H9 (cell line): Measurements from ENCODE around the gene TTC14. TPM values are rescaled to one million over a fixed set of nuclear protein-coding genes. Genes with fewer than 3 reads are reported as not detected.

Experiments
- DNase-seq: peaks from one replicate; pipeline ENCODE4 v3.0.0-alpha.2; 2017
- H2AFZ ChIP-seq: one replicate; pipeline ENCODE4 v1.6.1; 2013; ENCODE audit warnings: mild to moderate bottlenecking, low read length, control low read depth, moderate library complexity
- H2AK5ac ChIP-seq: 2 replicates; pipeline ENCODE4 v1.6.1; 2013; ENCODE audit warnings: low read length, control low read depth, mixed read lengths; ENCODE audit not compliant: insufficient read length
- H2BK120ac ChIP-seq: one replicate; pipeline ENCODE4 v1.6.1; 2013; ENCODE audit warnings: low read depth, mild to moderate bottlenecking, low read length, control low read depth, inconsistent platforms; ENCODE audit not compliant: poor library complexity, severe bottlenecking
- H2BK12ac ChIP-seq: 2 replicates; pipeline ENCODE4 v1.6.1; 2013; ENCODE audit warnings: low read length, control low read depth, mixed read lengths, low read depth; ENCODE audit not compliant: insufficient read length
- H2BK15ac ChIP-seq: 2 replicates; pipeline ENCODE4 v1.6.1; 2013; ENCODE audit warnings: low read depth, low read length, control low read depth
- H2BK20ac ChIP-seq: one replicate; pipeline ENCODE4 v1.6.1; 2013; ENCODE audit warnings: low read depth, mild to moderate bottlenecking, low read length, control low read depth, inconsistent platforms; ENCODE audit not compliant: poor library complexity, severe bottlenecking
- H2BK5ac ChIP-seq: 2 replicates; pipeline ENCODE4 v1.6.1; 2013; ENCODE audit warnings: low read length, control low read depth, mixed read lengths; ENCODE audit not compliant: insufficient read length
- H3K14ac ChIP-seq: 2 replicates; pipeline ENCODE4 v1.6.1; 2013; ENCODE audit warnings: low read length, control low read depth; ENCODE audit not compliant: insufficient read depth
- H3K18ac ChIP-seq: 2 replicates; pipeline ENCODE4 v1.6.1; 2013; ENCODE audit warnings: low read depth, mild to moderate bottlenecking, mixed read lengths, low read length, control low read depth; ENCODE audit not compliant: insufficient read length
- H3K23ac ChIP-seq: 2 replicates; pipeline ENCODE4 v1.6.1; 2013; ENCODE audit warnings: low read length, control low read depth, mixed read lengths, low read depth; ENCODE audit not compliant: insufficient read length
- H3K23me2 ChIP-seq: 2 replicates; pipeline ENCODE4 v1.6.1; 2013; ENCODE audit warnings: low read depth, mild to moderate bottlenecking, mixed read lengths, low read length, control low read depth; ENCODE audit not compliant: insufficient read length, poor library complexity, severe bottlenecking
- H3K27ac ChIP-seq: 2 replicates; pipeline ENCODE4 v1.5.1; 2013; ENCODE audit warnings: low read length, control low read depth, mixed read lengths, low read depth; ENCODE audit not compliant: insufficient read length
- H3K27me3 ChIP-seq: 2 replicates; pipeline ENCODE4 v1.6.1; 2013; ENCODE audit warnings: low read length, control low read depth, inconsistent platforms; ENCODE audit not compliant: insufficient read depth
- H3K4ac ChIP-seq: 2 replicates; pipeline ENCODE4 v1.6.1; 2013; ENCODE audit warnings: low read depth, mild to moderate bottlenecking, control low read depth, inconsistent platforms, low read length, moderate library complexity
- H3K4me1 ChIP-seq: 2 replicates; pipeline ENCODE4 v1.6.1; 2013; ENCODE audit warnings: low read length, control low read depth, inconsistent platforms; ENCODE audit not compliant: insufficient read depth
- H3K4me2 ChIP-seq: 2 replicates; pipeline ENCODE4 v1.6.1; 2013; ENCODE audit warnings: low read length, control low read depth, mixed read lengths; ENCODE audit not compliant: insufficient read length, insufficient read depth
- H3K56ac ChIP-seq: 2 replicates; pipeline ENCODE4 v1.6.1; 2013; ENCODE audit warnings: low read depth, mild to moderate bottlenecking, mixed read lengths, low read length, control low read depth; ENCODE audit not compliant: insufficient read length
- H3K79me1 ChIP-seq: 2 replicates; pipeline ENCODE4 v1.6.1; 2013; ENCODE audit warnings: low read depth, mild to moderate bottlenecking, moderate library complexity, low read length, control low read depth, inconsistent platforms; ENCODE audit not compliant: insufficient read depth, poor library complexity, severe bottlenecking
- H3K79me2 ChIP-seq: 2 replicates; pipeline ENCODE4 v1.6.1; 2013; ENCODE audit warnings: low read length, control low read depth, inconsistent platforms; ENCODE audit not compliant: insufficient read depth
- H3K9ac ChIP-seq: 2 replicates; pipeline ENCODE4 v1.6.1; 2013; ENCODE audit warnings: low read length, control low read depth, mixed read lengths; ENCODE audit not compliant: insufficient read length; ENCODE audit errors: extremely low read depth
- H3K9me3 ChIP-seq: one replicate; pipeline ENCODE4 v1.6.1; 2013; ENCODE audit warnings: low read depth, low read length, inconsistent platforms; ENCODE audit not compliant: control insufficient read depth
- H3T11ph ChIP-seq: one replicate; pipeline ENCODE4 v1.6.1; 2013; ENCODE audit warnings: mild to moderate bottlenecking, low read length, control low read depth, inconsistent platforms
- H4K20me1 ChIP-seq: one replicate; pipeline ENCODE4 v1.6.1; 2013; ENCODE audit not compliant: control insufficient read depth, insufficient read length, insufficient read depth
- H4K5ac ChIP-seq: 2 replicates; pipeline ENCODE4 v1.6.1; 2013; ENCODE audit warnings: low read depth, mild to moderate bottlenecking, mixed read lengths, low read length, control low read depth; ENCODE audit not compliant: insufficient read length
- H4K8ac ChIP-seq: replicated peaks from 2 replicates; pipeline ENCODE4 v1.6.1; 2013; ENCODE audit warnings: low read length, control low read depth, mixed read lengths, low read depth; ENCODE audit not compliant: insufficient read length
- H4K91ac ChIP-seq: 2 replicates; pipeline ENCODE4 v1.6.1; 2013; ENCODE audit warnings: low read depth, mild to moderate bottlenecking, moderate library complexity, mixed read lengths, low read length, control low read depth; ENCODE audit not compliant: insufficient read length
- H3K27ac Mint-ChIP-seq, 3 experiments: 2 replicates in 2 of 3; 3 replicates in 1 of 3; pipeline ENCODE4 v1.8.0; 2020 to 2021; ENCODE audit warnings: mixed read lengths in 3 of 3, mild to moderate bottlenecking in 1 of 3, moderate library complexity in 1 of 3
- H3K27me3 Mint-ChIP-seq: 2 replicates; pipeline ENCODE4 v1.8.0; 2021; ENCODE audit warnings: low read depth, mild to moderate bottlenecking, moderate library complexity, mixed read lengths
- H3K36me3 Mint-ChIP-seq, 3 experiments: 2 replicates in 2 of 3; 3 replicates in 1 of 3; pipeline ENCODE4 v1.8.0; 2020 to 2021; ENCODE audit warnings: low read depth in 3 of 3, mixed read lengths in 3 of 3; ENCODE audit not compliant: insufficient read depth in 1 of 3
- H3K4me1 Mint-ChIP-seq, 2 experiments: 2 replicates each; pipeline ENCODE4 v1.8.0; 2020; ENCODE audit warnings: mixed read lengths in 2 of 2
- H3K4me3 Mint-ChIP-seq, 2 experiments: 2 replicates in 1 of 2; 3 replicates in 1 of 2; pipeline ENCODE4 v1.8.0; 2020 to 2021; ENCODE audit warnings: mild to moderate bottlenecking in 2 of 2, mixed read lengths in 2 of 2, moderate library complexity in 1 of 2
- H3K9me3 Mint-ChIP-seq, 2 experiments: 2 replicates in 1 of 2; 3 replicates in 1 of 2; pipeline ENCODE4 v1.8.0; 2020; ENCODE audit warnings: mild to moderate bottlenecking in 2 of 2, mixed read lengths in 2 of 2, moderate library complexity in 1 of 2
- CTCF ChIP-seq: fragments of 200-600 bp; sonication (generic); conservative IDR thresholded peaks from 3 replicates; pipeline ENCODE4 v1.8.0; 2021; ENCODE audit warnings: antibody characterized with exemption, mild to moderate bottlenecking
- WGBS: extraction: QIAGEN DNeasy Blood & Tissue Kit; methylation state at CpG from one replicate; pipeline ENCODE4 v1.1.7; 2013; ENCODE audit warnings: missing lambda C conversion rate, low lambda C conversion rate, mixed read lengths; ENCODE audit not compliant: insufficient read length; ENCODE audit errors: extremely low coverage; 5-methylcytosine and 5-hydroxymethylcytosine counted together
- total RNA-seq: library from RNA; stranded (reverse); gene quantifications from 2 replicates; pipeline ENCODE4 v1.2.1, GENCODE V29; 2021

Gene TTC14
- total RNA-seq, 1 experiment from 2014 or later, result 28.4 TPM

- Mint-ChIP-seq H3K4me1 (peaks cover 5 to 7% of the 10 kb centered on the region in 2 experiments; a peak in 3 of 4 replicates), H3K4me3 (no peak overlapping the region), H3K27me3 (no peaks in the 10 kb centered on the region; the same call in 1 of the 2 replicates), H3K27ac (no peak overlapping the region), H3K9me3 (no peaks in the 10 kb centered on the region; a peak in 1 of 5 replicates), H3K36me3 (no peaks in the 10 kb centered on the region; a peak in 1 of 7 replicates)
- no peak overlapping the region for H2BK120ac ChIP-seq
- H2BK5ac ChIP-seq, result no peak overlapping the region
- H3K9ac ChIP-seq, result no peak overlapping the region
- H3K23ac ChIP-seq, result no peak overlapping the region
- no peak overlapping the region for H4K5ac ChIP-seq
- H3K14ac ChIP-seq, result no peak overlapping the region
- no peak overlapping the region for H3T11ph ChIP-seq
- no peak for TF ChIP-seq CTCF
- no peak overlapping the region for H3K27ac ChIP-seq
- no peaks in the 10 kb centered on the region for H3K79me2 ChIP-seq
- H3K4me2 ChIP-seq, result no peak overlapping the region
- no peak overlapping the region for H2AK5ac ChIP-seq
- no peak overlapping the region for H2BK12ac ChIP-seq
- no peak overlapping the region for H2BK15ac ChIP-seq
- no peaks in the 10 kb centered on the region for H4K20me1 ChIP-seq
- no CpG with 5 or more reads among the region's 1 CpG for WGBS
- H3K23me2 ChIP-seq, result no peaks in the 10 kb centered on the region
- H3K4me1 ChIP-seq, result no peaks in the 10 kb centered on the region
- no peak overlapping the region for H4K91ac ChIP-seq
- H3K56ac ChIP-seq, result no peak overlapping the region
- DNase-seq, result no peak
- H3K4ac ChIP-seq, result no peak overlapping the region
- no peak overlapping the region for H2BK20ac ChIP-seq
- H3K9me3 ChIP-seq, result no peaks in the 10 kb centered on the region
- no peak overlapping the region for H2AFZ ChIP-seq
- H3K79me1 ChIP-seq, result no peaks in the 10 kb centered on the region
- no peaks in the 10 kb centered on the region for H3K27me3 ChIP-seq
- H4K8ac ChIP-seq, result no peak overlapping the region
- H3K18ac ChIP-seq, result no peak overlapping the region
Observed at GRCh38 chr3:180580934-180581333, 21.0 kb upstream of the TTC14 start.
